Stimulated activated CD4-positive, alpha-beta T cell treated with anti-CD3 and anti-CD28 coated beads, Interleukin-1b, Interleukin-23, amount 100 ng/mL, for 1 hour (primary cell): ENCODE measurements around the gene FLRT1.

Source experiments
- DNase-seq, 2 donors: peaks; one replicate each; pipeline ENCODE4 v3.0.0-alpha.2; 2020; ENCODE audit warnings: low read depth in 2 of 2

Gene FLRT1, protein sequence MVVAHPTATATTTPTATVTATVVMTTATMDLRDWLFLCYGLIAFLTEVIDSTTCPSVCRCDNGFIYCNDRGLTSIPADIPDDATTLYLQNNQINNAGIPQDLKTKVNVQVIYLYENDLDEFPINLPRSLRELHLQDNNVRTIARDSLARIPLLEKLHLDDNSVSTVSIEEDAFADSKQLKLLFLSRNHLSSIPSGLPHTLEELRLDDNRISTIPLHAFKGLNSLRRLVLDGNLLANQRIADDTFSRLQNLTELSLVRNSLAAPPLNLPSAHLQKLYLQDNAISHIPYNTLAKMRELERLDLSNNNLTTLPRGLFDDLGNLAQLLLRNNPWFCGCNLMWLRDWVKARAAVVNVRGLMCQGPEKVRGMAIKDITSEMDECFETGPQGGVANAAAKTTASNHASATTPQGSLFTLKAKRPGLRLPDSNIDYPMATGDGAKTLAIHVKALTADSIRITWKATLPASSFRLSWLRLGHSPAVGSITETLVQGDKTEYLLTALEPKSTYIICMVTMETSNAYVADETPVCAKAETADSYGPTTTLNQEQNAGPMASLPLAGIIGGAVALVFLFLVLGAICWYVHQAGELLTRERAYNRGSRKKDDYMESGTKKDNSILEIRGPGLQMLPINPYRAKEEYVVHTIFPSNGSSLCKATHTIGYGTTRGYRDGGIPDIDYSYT

DNA sequence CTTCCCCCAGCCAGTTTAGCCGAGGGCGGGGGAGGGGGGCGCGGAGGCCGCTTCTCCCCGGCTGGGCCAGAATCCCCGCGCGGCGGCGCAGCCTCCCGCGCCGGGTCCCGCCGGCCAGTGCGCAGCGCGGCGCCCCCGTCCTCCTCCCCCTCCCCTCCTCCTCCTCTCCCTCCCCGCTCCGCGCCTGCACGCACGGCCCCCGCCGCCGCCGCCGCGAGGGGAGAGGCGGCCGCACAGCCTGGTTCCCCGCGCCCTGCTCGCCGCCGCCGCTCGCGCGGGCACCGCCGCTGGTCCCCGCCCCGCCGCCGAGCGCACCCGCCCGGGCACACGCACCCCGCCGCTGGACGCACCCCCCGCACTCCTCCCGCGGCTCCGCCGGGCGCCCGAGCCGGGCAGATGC lies at the start of gene FLRT1:
Gene FLRT1, plus strand, starts transcription at position 356 of the 400 bp plus-strand sequence. CDS start 80,337 bp downstream, outside the sequence.
- no peak for DNase-seq

DNA sequence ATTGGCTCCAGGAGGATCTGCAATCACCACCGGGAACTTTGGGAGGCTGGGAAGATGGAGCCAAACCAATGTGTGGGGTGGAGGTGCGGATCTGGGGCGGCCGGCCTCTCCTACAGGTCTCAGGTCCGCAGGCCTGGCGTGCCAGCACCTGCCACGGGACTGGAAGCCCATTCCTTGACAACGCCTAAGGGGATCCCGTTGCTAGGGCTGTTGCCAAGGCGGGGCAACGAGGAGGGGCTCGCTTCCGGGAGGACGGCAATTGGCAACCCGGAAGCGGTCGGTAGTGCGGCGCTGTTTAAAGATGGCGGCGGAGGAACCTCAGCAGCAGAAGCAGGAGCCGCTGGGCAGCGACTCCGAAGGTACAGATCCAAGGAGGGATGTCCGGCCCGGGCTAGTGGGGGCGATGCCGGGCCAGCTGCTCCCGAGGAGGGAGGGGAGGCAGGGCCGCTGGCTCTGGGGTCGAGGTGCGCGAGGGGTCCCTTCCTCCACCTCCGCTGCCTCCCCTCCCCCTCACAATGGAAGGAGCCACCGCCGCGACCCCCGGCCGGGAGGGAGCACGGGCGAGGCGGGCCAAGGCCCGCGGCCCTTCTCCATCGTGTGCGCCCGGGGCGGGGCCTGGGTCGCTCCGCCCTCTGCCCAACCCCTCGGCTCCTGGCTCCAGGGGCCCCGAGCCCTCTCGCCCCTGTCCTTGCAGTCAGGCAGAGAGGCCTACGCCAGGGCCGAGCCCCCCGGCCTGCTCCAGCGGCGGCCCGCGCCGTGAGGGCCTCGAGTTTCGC lies 49.4 kb upstream of the FLRT1 start, which contains the start of gene OTUB1:
Gene OTUB1, plus strand, starts transcription at position 283 of the 776 bp plus-strand sequence. Its CDS starts 19 bp downstream, at position 302.
- DNase-seq: peak; percentile 61 to 72

DNA sequence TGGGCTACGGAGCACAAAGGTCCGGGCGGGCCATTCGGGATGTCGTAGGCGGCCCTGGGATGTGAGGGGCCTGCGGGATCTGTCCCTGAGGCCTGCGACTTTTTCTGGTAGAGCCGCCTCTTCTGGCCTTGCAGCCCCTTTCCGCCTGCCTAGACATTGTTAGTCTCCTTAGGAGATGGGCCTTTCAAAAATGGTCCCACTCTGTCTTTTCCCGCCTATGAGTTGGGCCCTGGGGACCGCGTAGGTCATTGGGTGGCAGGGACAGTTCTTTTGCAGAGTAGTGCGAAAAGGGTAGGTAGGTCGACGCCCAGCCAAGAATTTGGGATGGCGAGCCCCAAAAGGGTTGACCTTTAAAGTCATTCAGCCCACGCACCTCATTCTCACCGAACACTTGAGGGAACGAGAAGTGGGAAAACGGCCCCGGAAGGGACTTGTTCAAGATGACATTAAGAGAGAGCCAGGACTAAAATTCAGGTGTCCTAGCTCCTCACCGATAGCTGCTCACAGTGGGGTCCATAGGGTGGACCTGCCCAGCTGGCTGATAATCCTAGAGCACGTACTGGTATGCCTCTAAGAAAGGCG lies 48.7 kb upstream of the FLRT1 start:
- DNase-seq: no peak

DNA sequence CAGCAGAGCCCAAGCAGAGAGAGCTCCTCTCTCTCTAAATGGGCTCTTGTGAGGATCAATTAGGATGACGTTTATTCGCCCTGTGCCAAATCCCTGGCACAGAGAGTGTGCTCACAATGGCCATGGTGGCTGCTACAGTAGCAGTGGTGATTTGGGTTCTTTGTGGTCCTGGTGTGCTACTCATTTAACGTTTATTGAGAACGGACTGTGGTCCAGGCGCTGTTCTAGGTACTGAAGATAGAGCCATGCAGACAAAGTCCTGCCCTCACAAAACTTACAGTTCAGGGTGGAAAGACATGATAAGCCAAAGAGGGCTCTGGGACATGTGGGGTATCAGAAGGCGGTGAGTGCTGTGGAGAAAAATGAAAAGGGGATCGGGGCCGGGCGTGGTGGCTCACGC lies 44.2 kb upstream of the FLRT1 start:
- DNase-seq: no peak

DNA sequence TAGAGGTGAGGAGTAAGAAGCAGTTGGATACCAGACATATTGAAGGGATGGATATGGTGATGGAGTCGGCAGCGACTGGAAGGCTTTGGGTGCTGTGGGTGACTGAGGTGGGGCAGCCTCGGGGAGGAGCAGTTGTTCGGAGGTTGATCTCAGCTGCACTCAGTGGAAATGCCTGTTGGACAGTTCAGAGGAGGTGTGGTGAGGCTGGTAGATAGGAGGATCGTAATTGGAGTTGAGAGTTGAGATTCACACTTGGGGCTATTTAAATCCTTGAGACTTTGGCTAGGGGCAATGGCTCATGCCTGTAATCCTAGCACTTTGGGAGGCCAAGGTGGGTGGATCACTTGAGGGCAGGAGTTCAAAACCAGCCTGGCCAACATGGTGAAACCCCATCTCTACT lies 42.6 kb upstream of the FLRT1 start:
- no peak for DNase-seq

DNA sequence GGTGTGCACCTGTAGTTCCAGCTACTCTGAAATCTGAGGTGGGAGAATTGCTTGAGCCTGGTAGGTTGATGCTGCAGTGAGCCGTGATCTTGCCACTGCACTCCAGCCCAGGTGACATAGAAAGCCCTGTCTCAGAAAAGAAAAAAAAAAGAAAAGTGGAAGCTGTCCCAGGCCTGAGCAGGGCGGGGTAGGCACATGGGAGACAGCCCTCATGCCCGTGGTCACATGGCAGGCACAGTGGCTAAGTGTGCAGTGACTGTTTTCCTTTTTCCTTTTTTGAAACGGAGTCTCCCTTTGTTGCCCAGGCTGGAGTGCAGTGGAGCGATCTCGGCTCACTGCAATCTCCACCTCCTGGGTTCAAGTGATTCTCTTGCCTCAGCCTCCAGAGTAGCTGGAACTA lies 41.7 kb upstream of the FLRT1 start:
- no peak for DNase-seq

DNA sequence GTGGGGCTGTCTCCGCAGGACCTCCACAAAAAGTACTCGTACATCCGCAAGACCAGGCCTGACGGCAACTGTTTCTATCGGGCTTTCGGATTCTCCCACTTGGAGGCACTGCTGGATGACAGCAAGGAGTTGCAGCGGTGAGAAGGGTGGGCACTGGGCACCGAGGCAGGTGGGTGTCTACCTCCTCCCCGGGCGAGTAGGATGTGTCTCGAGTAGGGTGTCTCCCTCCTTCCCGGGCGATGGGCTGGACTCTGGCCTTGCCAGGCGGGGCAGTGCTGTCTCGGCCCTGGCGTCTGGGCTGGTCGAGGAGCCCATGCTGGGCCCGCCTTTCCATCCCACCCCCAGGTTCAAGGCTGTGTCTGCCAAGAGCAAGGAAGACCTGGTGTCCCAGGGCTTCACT lies 39.2 kb upstream of the FLRT1 start:
- no peak for DNase-seq

DNA sequence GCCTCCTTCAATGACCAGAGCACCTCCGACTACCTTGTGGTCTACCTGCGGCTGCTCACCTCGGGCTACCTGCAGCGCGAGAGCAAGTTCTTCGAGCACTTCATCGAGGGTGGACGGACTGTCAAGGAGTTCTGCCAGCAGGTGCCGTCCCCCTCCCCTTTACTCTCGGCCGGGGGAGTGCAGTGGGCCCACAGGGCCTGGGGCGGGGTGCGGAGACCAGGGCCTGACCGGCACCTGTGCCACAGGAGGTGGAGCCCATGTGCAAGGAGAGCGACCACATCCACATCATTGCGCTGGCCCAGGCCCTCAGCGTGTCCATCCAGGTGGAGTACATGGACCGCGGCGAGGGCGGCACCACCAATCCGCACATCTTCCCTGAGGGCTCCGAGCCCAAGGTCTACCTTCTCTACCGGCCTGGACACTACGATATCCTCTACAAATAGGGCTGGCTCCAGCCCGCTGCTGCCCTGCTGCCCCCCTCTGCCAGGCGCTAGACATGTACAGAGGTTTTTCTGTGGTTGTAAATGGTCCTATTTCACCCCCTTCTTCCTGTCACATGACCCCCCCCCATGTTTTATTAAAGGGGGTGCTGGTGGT lies 38.5 kb upstream of the FLRT1 start:
- DNase-seq: no peak

DNA sequence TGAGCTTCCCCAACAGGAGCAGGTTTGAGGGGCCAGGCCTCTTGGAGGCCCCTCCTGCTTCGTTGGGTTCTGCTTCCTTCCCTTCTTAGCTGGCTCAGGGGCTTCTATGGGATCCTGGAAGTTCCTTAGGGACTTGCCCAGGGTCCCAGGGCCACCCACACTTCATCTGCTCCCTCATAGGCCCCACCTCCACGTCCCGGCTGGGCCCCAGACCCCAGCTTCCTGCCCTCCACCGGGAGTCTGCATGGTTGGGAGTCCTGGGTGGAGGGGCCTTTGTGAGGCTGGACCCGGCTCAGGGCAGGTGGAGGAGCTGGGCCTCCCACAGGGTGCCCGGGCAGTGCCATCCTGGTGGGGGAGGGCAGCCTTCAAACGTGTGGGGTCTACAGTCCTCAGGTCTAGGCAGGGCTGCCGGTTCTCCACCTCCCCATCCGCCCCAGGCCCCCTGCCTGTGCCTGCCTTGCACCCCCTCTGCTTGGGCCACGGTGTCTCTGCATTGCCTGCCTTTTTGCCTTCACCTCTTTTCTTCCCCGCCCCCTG lies 37.9 kb upstream of the FLRT1 start:
- DNase-seq: no peak

DNA sequence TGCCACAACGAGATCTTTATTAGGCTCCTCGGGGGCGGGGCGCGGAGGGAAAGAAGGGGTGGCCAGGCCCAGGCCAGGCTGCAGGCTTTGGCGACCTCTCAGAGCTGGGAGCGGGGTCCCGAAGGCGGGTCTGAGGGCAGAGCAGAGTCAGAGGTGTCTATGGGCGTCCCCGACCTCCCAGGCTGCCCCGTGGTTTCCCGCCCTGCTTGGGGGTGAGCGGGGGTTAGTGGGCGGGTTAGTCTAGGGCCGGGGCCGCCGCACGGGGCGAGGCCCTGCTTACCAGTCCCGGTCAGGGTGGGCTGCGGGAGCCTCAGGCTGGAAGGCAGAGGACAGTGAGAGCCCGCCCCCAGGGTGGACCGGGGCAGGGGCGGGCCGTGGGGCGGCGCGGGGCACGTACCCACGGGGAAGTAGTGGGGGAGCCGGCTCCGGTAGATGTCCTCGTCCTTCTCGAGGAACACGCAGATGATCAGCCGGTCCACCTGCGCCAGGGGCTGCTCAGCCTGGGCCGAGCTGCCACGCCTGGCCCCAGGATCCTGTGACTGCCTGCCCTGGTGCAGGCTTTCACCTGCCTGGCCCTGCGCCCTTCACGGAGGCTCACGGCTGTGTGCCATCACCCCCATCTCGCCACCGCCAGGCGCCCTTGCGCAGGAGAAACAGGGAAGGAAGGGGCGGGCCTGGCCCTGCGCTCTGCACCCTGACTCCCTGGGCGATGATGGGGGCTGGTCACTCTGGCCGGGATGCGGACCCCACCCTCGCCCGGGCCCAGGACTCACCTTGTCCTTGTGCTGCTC lies 37.0 kb upstream of the FLRT1 start:
- no peak for DNase-seq

DNA sequence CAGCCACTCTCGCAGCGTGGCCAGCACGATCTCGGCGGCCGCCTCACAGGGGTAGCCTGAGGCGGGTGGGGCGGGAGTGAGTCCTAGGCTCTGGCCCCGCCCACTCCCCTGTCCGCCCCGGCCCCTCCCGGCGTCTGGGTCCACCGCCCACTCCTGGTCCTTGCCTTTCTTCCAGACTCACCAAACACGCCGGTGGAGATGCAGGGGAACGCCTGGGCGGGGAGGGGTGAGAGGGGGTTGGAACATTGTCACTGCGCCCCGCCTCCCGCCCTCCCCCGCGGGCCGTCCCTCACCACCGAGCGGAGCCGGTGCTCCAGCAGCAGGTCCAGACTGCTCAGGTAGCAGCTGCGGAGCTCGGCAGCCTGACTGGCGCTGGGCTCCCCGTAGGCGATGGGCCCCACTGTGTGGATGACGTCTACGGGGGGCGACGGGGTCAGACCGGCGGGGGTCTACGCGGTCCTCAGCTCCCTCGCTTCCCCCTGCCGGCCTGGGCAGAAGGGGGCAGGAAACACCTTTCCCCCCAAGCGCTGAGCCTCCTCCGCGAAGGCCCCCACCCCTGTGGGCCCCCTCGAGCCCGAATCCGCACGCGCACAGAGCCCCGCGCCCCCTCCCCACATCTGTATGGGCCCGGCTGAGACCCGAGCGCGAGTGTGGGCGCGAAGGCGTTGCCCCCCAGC lies 36.2 kb upstream of the FLRT1 start:
- DNase-seq: peak in 1 of 2 donors; percentile 50

DNA sequence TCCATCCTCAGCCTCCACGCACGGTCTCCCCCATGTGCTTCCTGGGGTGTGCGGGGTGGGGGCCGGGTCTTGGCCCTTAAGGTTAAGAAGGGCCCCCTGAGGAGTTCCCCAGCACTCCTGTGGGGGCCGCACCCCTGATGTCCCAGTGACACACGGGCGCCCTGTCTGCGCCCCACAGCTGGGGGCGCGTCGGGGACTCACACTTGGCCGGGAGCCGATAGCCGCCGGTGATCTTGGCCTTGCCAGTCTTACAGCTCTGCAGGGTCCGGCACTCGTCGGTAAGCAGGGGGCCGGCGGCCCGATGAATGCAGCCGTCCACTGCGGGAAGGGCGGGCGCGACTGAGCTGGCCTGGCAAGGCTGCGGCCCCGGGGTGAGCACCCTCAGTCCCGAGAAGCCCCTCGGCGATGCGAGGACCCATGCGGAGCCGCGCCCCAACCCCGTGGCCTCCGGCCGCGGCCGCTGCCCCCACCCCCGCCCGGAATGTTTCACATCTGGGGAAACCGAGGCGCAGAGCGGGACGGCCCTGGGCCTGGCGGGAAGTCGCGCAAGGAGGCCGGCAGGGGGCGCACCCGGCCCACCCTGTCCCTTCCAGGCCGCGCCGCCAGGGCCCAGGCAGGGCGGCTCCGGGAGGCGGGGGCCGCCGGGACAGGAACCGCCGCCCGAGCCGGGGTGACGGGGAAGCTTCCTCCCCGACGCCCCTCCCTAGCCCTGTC lies 35.5 kb upstream of the FLRT1 start:
- peak; percentile 48 to 53 for DNase-seq

DNA sequence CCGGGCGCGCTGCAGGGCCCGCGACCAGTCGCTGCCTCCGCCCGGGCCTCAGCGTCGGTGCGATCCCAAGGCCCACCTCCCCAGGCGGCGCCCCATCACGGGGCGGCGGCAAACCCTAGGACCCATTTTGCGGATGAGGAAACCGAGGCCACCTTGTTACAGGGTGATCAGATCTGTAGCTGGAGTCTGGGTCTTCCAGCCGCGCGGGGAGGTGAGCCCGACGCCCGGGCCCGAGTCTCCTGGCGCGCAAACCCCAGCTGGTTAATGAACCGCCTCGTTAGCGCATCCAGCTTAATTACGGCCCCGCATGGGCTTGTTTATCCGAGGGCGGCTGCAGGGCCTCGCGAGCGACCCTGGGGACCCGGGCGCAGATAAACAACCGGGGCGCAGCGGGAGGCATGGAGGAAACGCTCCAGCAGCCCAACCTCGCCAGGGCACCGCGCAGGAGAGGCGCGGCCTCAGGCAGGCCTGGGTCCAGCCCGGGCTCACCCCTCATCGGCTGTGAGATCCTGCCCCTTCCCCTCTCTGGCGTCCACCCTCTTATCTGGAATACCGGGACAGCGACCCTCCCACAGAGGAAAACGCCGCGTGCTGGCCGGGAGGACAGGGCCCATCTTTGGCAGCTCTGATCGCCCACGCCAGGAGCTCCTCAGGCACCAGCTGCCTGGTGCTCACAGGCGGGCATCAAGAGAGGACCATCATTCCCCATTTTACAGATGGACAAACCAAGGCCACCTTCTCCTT lies 34.8 kb upstream of the FLRT1 start:
- no peak for DNase-seq

DNA sequence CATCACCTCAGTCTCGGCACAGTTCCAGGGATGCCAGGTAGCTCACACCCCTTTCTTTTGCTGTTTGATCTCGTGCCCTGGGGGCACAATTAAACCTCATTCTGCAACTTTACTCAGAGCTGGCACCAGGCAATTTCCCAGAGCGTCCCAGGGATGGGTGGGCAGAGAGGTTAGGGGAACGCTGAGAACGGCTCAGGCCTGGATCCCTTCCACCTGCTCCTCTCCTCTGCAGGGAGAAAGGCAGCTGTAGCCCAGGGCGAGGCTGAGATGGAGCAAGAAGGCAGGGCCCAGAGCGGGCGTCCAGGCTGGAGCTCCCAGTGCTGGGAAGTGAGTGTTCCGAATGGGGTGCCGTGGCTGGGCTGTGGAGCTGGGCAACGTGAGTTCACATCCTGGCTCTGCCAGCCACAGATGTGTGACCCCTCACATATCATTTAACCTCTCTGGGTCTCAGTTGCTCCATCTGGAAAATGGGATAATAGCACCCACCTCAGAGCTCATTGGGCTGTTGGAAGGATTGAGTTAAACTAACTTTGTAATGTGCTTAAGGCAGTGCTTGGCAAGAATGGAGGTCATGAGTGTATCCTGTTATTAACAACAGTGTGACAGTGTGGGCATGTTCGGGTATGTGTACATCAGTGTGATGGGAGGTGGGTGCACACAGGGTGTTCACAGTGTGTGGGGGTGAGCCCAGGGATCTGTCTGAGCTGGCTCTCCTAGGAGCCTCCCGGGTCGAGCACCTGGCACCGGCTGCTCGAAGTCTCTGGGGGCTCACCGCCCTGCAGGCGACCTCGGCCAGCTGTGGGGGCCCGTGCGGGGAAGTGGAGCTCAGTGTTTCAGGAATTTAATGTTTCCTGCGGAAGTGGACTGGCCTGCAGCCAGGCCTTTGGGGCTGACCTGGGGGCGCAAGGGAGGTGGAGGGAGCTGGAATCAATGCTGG lies 34.0 kb upstream of the FLRT1 start:
- DNase-seq: no peak

DNA sequence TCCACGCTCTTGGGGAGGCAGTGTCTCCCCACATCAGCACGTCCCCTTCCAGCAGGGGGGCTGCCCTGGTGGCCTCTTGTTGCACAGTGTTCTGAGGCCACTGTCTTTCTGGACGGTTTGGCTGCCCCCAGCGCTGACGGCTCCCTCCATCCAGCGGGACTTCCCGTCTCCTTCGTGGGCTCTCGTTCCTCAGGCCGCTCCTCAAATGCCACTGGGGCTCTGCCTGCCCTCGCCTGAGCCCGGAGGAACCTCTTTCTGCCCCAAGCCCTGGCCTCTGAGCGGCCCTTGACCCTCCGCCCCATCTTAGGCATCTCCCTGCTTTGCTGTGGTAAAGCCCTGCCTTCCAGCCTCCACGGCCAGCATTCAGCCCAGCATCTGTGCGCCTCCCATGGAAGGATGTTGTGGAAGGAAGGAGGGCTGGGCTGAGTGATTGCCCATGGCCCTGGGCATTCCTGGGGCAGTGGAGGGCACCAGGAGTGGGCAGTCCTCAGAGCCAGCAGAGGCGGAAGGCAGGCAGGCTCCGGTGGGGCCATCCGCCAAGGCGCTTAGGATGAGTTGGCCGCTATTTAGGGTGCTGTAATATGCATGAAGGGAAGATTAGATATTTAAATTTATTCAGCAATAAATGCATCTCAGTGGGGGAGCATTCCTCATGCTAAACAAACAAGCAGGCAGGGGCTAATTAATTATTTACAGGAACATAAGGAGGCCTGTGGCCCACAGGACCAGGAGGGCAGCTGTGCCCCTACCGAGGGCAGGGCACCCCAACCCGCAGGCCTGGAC lies 31.7 kb upstream of the FLRT1 start:
- no peak for DNase-seq

DNA sequence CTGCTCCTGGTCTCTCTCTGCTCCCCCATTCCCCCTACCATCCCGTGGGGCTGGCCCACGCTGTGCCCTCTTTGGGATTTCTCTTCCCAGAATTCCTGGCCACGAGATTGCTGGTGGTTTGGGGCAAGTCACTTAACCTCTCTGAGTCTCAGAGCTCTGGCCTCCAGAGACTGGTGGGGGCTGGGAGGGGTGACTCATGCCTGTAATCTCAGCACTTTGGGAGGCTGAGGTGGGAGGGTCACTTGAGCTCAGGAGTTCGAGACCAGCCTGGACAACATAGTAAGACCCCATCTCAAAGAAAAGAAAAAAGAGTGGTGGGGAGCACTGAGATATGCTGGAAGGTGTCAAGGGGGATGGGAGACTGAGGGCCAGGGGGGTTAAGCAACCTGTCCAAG lies 31.1 kb upstream of the FLRT1 start:
- DNase-seq: no peak

DNA sequence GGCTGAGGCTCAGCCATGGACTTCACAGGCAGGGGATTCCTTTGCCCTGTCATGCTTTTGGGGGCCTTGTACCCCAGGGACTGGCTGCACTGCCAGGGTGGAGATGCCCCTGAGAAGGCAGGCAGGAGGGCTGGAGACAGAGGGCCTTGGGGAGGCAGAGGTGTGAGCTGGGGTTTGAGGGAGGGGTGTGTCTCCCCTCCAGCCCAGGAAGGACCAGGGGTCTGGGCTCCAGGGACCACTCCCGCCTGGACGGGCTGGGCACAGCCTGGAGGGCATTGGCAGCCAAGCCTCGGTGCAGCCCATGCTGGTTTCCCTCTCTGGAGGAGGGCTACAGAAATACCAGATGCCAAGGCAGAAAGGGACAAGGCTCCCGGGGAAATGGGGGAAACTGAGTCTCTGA lies 30.0 kb upstream of the FLRT1 start:
- no peak for DNase-seq
